Astrocyte (in vitro differentiated cells and primary cell): ENCODE results near the gene ACAD8. TPM values are rescaled to one million over a fixed set of nuclear protein-coding genes. Genes with fewer than 3 reads are reported as not detected.

Experiments used
- DNase-seq: peaks from one replicate; pipeline ENCODE4 v3.0.0-alpha.2; 2010; ENCODE audit warnings: low read depth
- FAIRE-seq: peaks from 2 replicates; lab custom pipeline; 2011; peaks lifted over from hg19 to GRCh38; lab: Jason Lieb, UNC
- H2AFZ ChIP-seq: 2 replicates; pipeline ENCODE4 v1.6.0; 2012; ENCODE audit warnings: low read depth, low read length, inconsistent platforms
- H3K27ac ChIP-seq: 2 replicates; pipeline ENCODE4 v1.5.1; 2011; ENCODE audit warnings: low read depth, low read length, inconsistent platforms
- H3K27me3 ChIP-seq: 2 replicates; pipeline ENCODE4 v1.6.0; 2011; ENCODE audit warnings: low read length, inconsistent platforms; ENCODE audit not compliant: insufficient read depth
- H3K36me3 ChIP-seq: 2 replicates; pipeline ENCODE4 v1.5.1; 2011; ENCODE audit warnings: low read length, inconsistent platforms; ENCODE audit not compliant: insufficient read depth
- H3K4me1 ChIP-seq: 2 replicates; pipeline ENCODE4 v1.5.1; 2011; ENCODE audit warnings: low read length, inconsistent platforms; ENCODE audit not compliant: insufficient read depth
- H3K4me2 ChIP-seq: 2 replicates; pipeline ENCODE4 v1.6.0; 2012; ENCODE audit warnings: low read length, inconsistent platforms
- H3K4me3 ChIP-seq: 2 replicates; pipeline ENCODE4 v1.5.1; 2011; ENCODE audit warnings: low read depth, mild to moderate bottlenecking, low read length, inconsistent platforms; ENCODE audit not compliant: insufficient read depth
- H3K79me2 ChIP-seq: 2 replicates; pipeline ENCODE4 v1.6.0; 2012; ENCODE audit warnings: mild to moderate bottlenecking, low read length, inconsistent platforms; ENCODE audit not compliant: insufficient read depth
- H3K9ac ChIP-seq: 2 replicates; pipeline ENCODE4 v1.6.0; 2012; ENCODE audit warnings: mild to moderate bottlenecking, low read length, inconsistent platforms
- H3K9me3 ChIP-seq: 2 replicates; pipeline ENCODE4 v1.5.1; 2012; ENCODE audit warnings: low read depth, mild to moderate bottlenecking, low read length, inconsistent platforms; ENCODE audit not compliant: insufficient read depth
- H4K20me1 ChIP-seq: 2 replicates; pipeline ENCODE4 v1.6.0; 2012; ENCODE audit warnings: low read length, inconsistent platforms; ENCODE audit not compliant: insufficient read depth
- H3K27ac Mint-ChIP-seq: one replicate; pipeline ENCODE4 v1.8.0; 2021; ENCODE audit warnings: mild to moderate bottlenecking, mixed read lengths; ENCODE audit not compliant: unreplicated experiment
- H3K27me3 Mint-ChIP-seq: one replicate; pipeline ENCODE4 v1.8.0; 2021; ENCODE audit warnings: low read depth, mixed read lengths; ENCODE audit not compliant: unreplicated experiment
- H3K36me3 Mint-ChIP-seq: one replicate; pipeline ENCODE4 v1.8.0; 2021; ENCODE audit warnings: low read depth, mixed read lengths; ENCODE audit not compliant: unreplicated experiment
- H3K4me1 Mint-ChIP-seq: one replicate; pipeline ENCODE4 v1.8.0; 2021; ENCODE audit warnings: low read depth, mixed read lengths; ENCODE audit not compliant: unreplicated experiment
- H3K4me3 Mint-ChIP-seq: one replicate; pipeline ENCODE4 v1.8.0; 2021; ENCODE audit warnings: mild to moderate bottlenecking, moderate library complexity, mixed read lengths; ENCODE audit not compliant: unreplicated experiment
- H3K9me3 Mint-ChIP-seq: one replicate; pipeline ENCODE4 v1.8.0; 2021; ENCODE audit warnings: mild to moderate bottlenecking, mixed read lengths; ENCODE audit not compliant: unreplicated experiment
- CTCF ChIP-seq: IDR thresholded peaks from 2 replicates; pipeline ENCODE4 v1.5.1; 2011; ENCODE audit warnings: low read depth, mild to moderate bottlenecking, inconsistent platforms, low read length, moderate library complexity; ENCODE audit not compliant: insufficient read depth
- EZH2 ChIP-seq: IDR thresholded peaks from 2 replicates; pipeline ENCODE4 v1.6.1; 2012; ENCODE audit warnings: mild to moderate bottlenecking, low read length, inconsistent platforms; ENCODE audit not compliant: insufficient read depth
- total RNA-seq: library from RNA; stranded (reverse); gene quantifications from 2 replicates; pipeline ENCODE4 v1.2.1, GENCODE V29; 2021

Gene ACAD8
- total RNA-seq, 1 donor from 2014 or later, result 15.8 TPM

GRCh38 chr11:134287561-134287960 is 34.2 kb downstream of the ACAD8 start:
- no peaks in the 10 kb centered on the region for H3K9me3 Mint-ChIP-seq
- Histone ChIP-seq H3K4me3 (no peak overlapping the region), H3K36me3 (no peaks in the 10 kb centered on the region), H3K4me2 (no peak overlapping the region), H3K27ac (no peak overlapping the region), H3K9me3 (no peaks in the 10 kb centered on the region), H2AFZ (no peak overlapping the region), H4K20me1 (no peaks in the 10 kb centered on the region), H3K9ac (no peak overlapping the region), H3K4me1 (no peaks in the 10 kb centered on the region), H3K79me2 (no peaks in the 10 kb centered on the region), H3K27me3 (peaks cover 2% of the 10 kb centered on the region)
- no peak for DNase-seq
- peaks cover 15% of the 10 kb centered on the region for H3K27me3 Mint-ChIP-seq
- H3K4me1 Mint-ChIP-seq, result no peaks in the 10 kb centered on the region
- no peak overlapping the region for H3K4me3 Mint-ChIP-seq
- no peaks in the 10 kb centered on the region for H3K36me3 Mint-ChIP-seq
- no peak overlapping the region for H3K27ac Mint-ChIP-seq
- FAIRE-seq, result no peak
- TF ChIP-seq CTCF (no peak), EZH2 (no peak)

- no peak for TF ChIP-seq EZH2
- no peak for TF ChIP-seq CTCF
- H3K9me3 Mint-ChIP-seq, result peaks cover 2% of the 10 kb centered on the region
- Histone ChIP-seq H4K20me1 (no peaks in the 10 kb centered on the region), H3K4me1 (no peaks in the 10 kb centered on the region), H3K4me2 (no peak overlapping the region), H3K27ac (no peak overlapping the region), H2AFZ (no peak overlapping the region), H3K4me3 (no peak overlapping the region), H3K79me2 (no peaks in the 10 kb centered on the region), H3K9ac (no peak overlapping the region), H3K36me3 (no peaks in the 10 kb centered on the region), H3K9me3 (no peaks in the 10 kb centered on the region), H3K27me3 (peaks cover 2% of the 10 kb centered on the region)
- H3K4me3 Mint-ChIP-seq, result no peak overlapping the region
- no peaks in the 10 kb centered on the region for H3K4me1 Mint-ChIP-seq
- H3K36me3 Mint-ChIP-seq, result no peaks in the 10 kb centered on the region
- H3K27me3 Mint-ChIP-seq, result peaks cover 20% of the 10 kb centered on the region
- no peak overlapping the region for H3K27ac Mint-ChIP-seq
- FAIRE-seq (no peak), DNase-seq (no peak)
These were observed 35.1 kb downstream of the ACAD8 start for GRCh38 chr11:134288486-134288885.

GRCh38 chr11:134289167-134289566 is 35.8 kb downstream of the ACAD8 start:
- H2AFZ ChIP-seq, result no peak overlapping the region
- no peak overlapping the region for H3K27ac ChIP-seq
- H3K4me3 ChIP-seq, result no peak overlapping the region
- H3K27me3 ChIP-seq, result peaks cover 2% of the 10 kb centered on the region
- no peaks in the 10 kb centered on the region for H3K79me2 ChIP-seq
- no peak overlapping the region for H3K9ac ChIP-seq
- no peaks in the 10 kb centered on the region for H4K20me1 ChIP-seq
- no peaks in the 10 kb centered on the region for H3K4me1 Mint-ChIP-seq
- FAIRE-seq, result no peak
- H3K9me3 Mint-ChIP-seq, result peaks cover 2% of the 10 kb centered on the region
- no peak overlapping the region for H3K4me3 Mint-ChIP-seq
- H3K4me1 ChIP-seq, result no peaks in the 10 kb centered on the region
- no peak overlapping the region for H3K4me2 ChIP-seq
- peak overlapping the region; percentile 21 for H3K27ac Mint-ChIP-seq
- TF ChIP-seq CTCF, result no peak
- no peaks in the 10 kb centered on the region for H3K9me3 ChIP-seq
- peaks cover 17% of the 10 kb centered on the region for H3K27me3 Mint-ChIP-seq
- no peak for DNase-seq
- H3K36me3 ChIP-seq, result no peaks in the 10 kb centered on the region
- no peaks in the 10 kb centered on the region for H3K36me3 Mint-ChIP-seq
